ENCODE results near the gene C8A. TPM values are rescaled to one million over a fixed set of nuclear protein-coding genes. Genes with fewer than 3 reads are reported as not detected.

C8A gene
- total and polyA plus RNA-seq, 12 donors: 0.09 TPM; not detected in 11

GRCh38 chr1:56831871-56832693 is 22.5 kb upstream of the C8A start:
- WGBS, 2 donors: 18 to 23% methylated on average over 8 of the region's 8 CpGs
- no peak overlapping the region for H3K27ac ChIP-seq
- H3K36me3 ChIP-seq: no peaks in the 10 kb centered on the region
- peak; percentile 48 to 87 (median 76) for ATAC-seq
- H3K4me1 ChIP-seq: peaks cover 0 to 5% (median 0%) of the 10 kb centered on the region in 9 donors
- intact Hi-C loops (cut with DNase I): loop anchor here (5.0 to 10.0 kb wide), 15 partner anchors 133 to 1823 kb away; partner anchors contain the start of genes C8B (in 3 of the 10) and DAB1 (in 1 of the 10)
- peak; percentile 44 to 60 for DNase-seq
- H3K27me3 ChIP-seq: peaks cover 0 to 14% (median 0%) of the 10 kb centered on the region in 7 donors
- peak; percentile 90 to 99 (median 96) for TF ChIP-seq CTCF (IDR thresholded peaks at IDR 0.05)
- H3K4me3 ChIP-seq: peak overlapping the region in 2 of 10 donors; percentile 11 to 21
- H3K9me3 ChIP-seq: no peaks in the 10 kb centered on the region

- H3K9me3 ChIP-seq: no peaks in the 10 kb centered on the region
- 94 to 95% methylated on average over 4 of the region's 4 CpGs for WGBS, 2 donors
- peaks cover 0 to 5% (median 0%) of the 10 kb centered on the region in 9 donors for H3K4me1 ChIP-seq
- DNase-seq: no peak
- intact Hi-C loops (cut with DNase I): loop anchor here (5.0 to 10.0 kb wide), 15 partner anchors 132 to 1822 kb away; partner anchors contain the start of genes C8B (in 3 of the 10) and DAB1 (in 1 of the 10)
- no peak for TF ChIP-seq CTCF (IDR thresholded peaks at IDR 0.05)
- no peak overlapping the region for H3K27ac ChIP-seq
- no peak for ATAC-seq
- H3K36me3 ChIP-seq: no peaks in the 10 kb centered on the region
- peaks cover 0 to 14% (median 0%) of the 10 kb centered on the region in 7 donors for H3K27me3 ChIP-seq
- H3K4me3 ChIP-seq: no peak overlapping the region
Measured at GRCh38 chr1:56833088-56833487, 21.5 kb upstream of the C8A start.

- TF ChIP-seq CTCF (IDR thresholded peaks at IDR 0.05): no peak
- 85% methylated on average over 5 of the region's 5 CpGs for WGBS, 2 donors
- Histone ChIP-seq H3K36me3 (no peaks in the 10 kb centered on the region), H3K27me3 (peaks cover 0 to 14% (median 0%) of the 10 kb centered on the region in 7 donors), H3K4me3 (no peak overlapping the region), H3K9me3 (peaks cover 0 to 3% (median 0%) of the 10 kb centered on the region in 11 donors), H3K4me1 (peaks cover 0 to 5% (median 0%) of the 10 kb centered on the region in 9 donors), H3K27ac (no peak overlapping the region)
- intact Hi-C loops (cut with DNase I): loop anchor here (5.0 to 10.0 kb wide), 15 partner anchors 130 to 1820 kb away; partner anchors contain the start of genes C8B (in 3 of the 10) and DAB1 (in 1 of the 10)
- DNase-seq (no peak), ATAC-seq (no peak)
Measured at GRCh38 chr1:56834137-56834900, 20.3 kb upstream of the C8A start.

- 95 to 97% methylated on average over 5 of the region's 5 CpGs for WGBS, 2 donors
Measured at GRCh38 chr1:56835657-56836056, 18.9 kb upstream of the C8A start.

More at GRCh38 chr1:56835657-56836056, 18.9 kb upstream of the C8A start:
- ATAC-seq: no peak
- peaks cover 0 to 11% (median 0%) of the 10 kb centered on the region in 11 donors for H3K9me3 ChIP-seq
- H3K4me3 ChIP-seq: no peak overlapping the region
- H3K27ac ChIP-seq: no peak overlapping the region
- TF ChIP-seq CTCF (IDR thresholded peaks at IDR 0.05): no peak
- no peak for DNase-seq
- intact Hi-C loops (cut with DNase I): loop anchor here in 9 of 10 donors (5.0 to 10.0 kb wide), 11 partner anchors 129 to 1819 kb away; partner anchors contain the start of genes C8B (in 1 of the 9) and DAB1 (in 1 of the 9)
- H3K36me3 ChIP-seq: no peaks in the 10 kb centered on the region
- H3K27me3 ChIP-seq: peaks cover 0 to 7% (median 0%) of the 10 kb centered on the region in 7 donors
- H3K4me1 ChIP-seq: peaks cover 0 to 5% (median 0%) of the 10 kb centered on the region in 9 donors

Measured in heart right ventricle (tissue), 16 donors.